ENCODE results near the gene ACTR3.

- TF ChIP-seq POLR2A (IDR thresholded peaks at IDR 0.05), result no peak
- TF ChIP-seq CTCF (IDR thresholded peaks at IDR 0.05), result no peak
Observed at GRCh38 chr2:113886479-113887008, 3.3 kb upstream of the ACTR3 start.
